ENCODE data around the gene LRP5. TPM values are rescaled to one million over a fixed set of nuclear protein-coding genes. Genes with fewer than 3 reads are reported as not detected.
"Not testable (repeated sequence)": the region's sequence is repeated elsewhere in the genome, so short reads cannot be mapped to it uniquely, and the experiment has no call there.

Gene LRP5
- total RNA-seq, 1 donor = 3.3 TPM

DNA sequence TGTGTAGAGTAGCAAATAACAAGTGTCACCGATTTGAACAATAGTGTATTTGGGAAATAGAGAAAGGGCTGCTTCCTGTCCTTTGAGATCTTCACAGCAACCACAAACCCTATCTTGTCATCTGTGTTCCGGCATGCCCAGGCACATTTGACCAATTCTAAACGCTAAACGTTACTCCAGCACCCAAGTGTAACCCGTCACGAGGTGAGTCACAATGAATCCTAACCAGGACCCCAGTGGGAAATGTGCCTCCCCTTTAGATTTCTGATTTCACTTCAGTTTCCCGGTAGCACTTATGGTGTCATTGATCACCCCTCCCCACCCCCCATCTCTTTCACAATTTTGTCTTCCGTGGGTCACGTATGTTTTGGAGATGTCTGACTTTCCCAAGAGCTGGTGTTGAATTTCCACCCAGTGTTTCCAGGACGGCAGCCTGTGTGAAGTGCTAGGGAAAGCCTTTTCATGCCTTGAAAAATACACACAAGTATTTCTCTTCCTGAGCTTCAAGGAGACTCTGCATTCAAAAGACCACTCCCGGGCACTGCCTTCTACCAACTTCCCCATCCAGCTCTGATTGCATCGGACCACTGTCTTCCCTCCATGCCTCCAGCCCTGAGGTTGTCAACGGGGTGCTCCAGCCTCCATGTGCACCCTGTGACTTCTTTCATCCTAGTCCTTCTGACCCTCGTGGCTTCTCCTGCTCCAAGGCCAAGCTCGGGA lies 30.1 kb upstream of the LRP5 start:
- no peak for DNase-seq (ENCODE audit: low read depth)
- TF ChIP-seq, protein P1, sequence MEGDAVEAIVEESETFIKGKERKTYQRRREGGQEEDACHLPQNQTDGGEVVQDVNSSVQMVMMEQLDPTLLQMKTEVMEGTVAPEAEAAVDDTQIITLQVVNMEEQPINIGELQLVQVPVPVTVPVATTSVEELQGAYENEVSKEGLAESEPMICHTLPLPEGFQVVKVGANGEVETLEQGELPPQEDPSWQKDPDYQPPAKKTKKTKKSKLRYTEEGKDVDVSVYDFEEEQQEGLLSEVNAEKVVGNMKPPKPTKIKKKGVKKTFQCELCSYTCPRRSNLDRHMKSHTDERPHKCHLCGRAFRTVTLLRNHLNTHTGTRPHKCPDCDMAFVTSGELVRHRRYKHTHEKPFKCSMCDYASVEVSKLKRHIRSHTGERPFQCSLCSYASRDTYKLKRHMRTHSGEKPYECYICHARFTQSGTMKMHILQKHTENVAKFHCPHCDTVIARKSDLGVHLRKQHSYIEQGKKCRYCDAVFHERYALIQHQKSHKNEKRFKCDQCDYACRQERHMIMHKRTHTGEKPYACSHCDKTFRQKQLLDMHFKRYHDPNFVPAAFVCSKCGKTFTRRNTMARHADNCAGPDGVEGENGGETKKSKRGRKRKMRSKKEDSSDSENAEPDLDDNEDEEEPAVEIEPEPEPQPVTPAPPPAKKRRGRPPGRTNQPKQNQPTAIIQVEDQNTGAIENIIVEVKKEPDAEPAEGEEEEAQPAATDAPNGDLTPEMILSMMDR (IDR thresholded peaks at IDR 0.05; ENCODE audit: insufficient read depth, low read length) = no peak
- no peak overlapping the region for H3K4me3 ChIP-seq (ENCODE audit: low read depth, low read length)

DNA sequence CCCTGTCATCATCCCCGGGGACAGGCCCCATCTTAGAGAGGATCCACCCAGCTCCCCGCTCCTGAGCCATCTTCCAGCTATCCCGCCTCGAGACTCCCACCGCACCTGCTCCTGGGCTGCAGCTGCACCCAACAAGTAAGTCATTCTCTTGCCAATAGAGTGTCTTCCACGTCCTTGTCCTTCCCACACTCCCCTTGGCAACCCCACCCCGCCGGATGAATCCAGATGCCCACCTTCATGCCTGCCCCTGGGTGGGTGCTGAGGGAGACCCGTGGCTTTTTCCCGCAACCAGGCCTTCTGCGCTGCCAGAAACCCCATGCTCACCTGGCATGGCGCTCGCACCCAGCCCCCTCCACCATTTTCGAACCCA lies 29.5 kb upstream of the LRP5 start:
- no peak for DNase-seq (ENCODE audit: low read depth)

DNA sequence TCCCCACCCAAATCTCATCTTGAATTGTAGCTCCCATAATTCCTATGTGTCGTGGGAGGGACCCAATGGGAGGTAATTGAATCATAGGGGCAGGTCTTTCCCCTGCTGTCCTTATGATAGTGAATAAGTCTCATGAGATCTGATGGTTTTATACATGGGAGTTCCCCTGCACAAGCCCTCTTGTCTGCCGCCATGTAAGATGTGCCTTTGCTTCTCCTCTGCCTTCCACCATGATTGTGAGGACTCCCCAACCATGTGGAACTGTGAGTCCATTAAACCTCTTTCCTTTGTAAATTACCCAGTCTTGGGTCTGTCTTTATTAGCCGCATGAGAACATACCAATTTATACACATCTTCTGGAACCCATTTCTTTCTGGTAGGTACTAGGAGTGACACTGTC lies 27.8 kb upstream of the LRP5 start:
- not testable (repeated sequence) for H3K4me3 ChIP-seq (ENCODE audit: low read depth, low read length); DNase-seq (ENCODE audit: low read depth)

More for the DNA sequence above, 29.5 kb upstream of the LRP5 start:
- TF ChIP-seq, protein P1 (IDR thresholded peaks at IDR 0.05; ENCODE audit: insufficient read depth, low read length) = no peak
- H3K4me3 ChIP-seq (ENCODE audit: low read depth, low read length) = no peak overlapping the region

DNA sequence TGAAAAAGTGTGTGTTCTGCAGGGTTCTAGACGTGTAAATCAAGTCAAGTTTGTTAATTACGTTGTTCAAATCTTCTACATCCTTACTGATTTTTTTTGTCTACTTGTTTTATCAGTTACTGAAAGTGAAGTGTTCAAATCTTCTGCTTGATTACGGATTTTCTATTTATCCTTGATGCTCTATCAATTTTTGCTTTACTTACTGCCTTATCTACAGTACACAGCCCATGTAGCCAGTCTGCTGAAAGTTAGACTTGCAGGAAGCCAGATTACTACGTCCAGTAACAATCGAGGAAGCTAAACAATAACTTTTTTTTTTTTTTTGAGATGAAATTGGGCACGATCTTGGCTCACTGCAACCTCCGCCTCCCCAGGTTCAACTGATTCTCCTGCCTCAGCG lies 25.0 kb upstream of the LRP5 start:
- TF ChIP-seq, protein P1 (IDR thresholded peaks at IDR 0.05; ENCODE audit: insufficient read depth, low read length) = no peak
- DNase-seq (ENCODE audit: low read depth) = no peak
- no peak overlapping the region for H3K4me3 ChIP-seq (ENCODE audit: low read depth, low read length)

DNA sequence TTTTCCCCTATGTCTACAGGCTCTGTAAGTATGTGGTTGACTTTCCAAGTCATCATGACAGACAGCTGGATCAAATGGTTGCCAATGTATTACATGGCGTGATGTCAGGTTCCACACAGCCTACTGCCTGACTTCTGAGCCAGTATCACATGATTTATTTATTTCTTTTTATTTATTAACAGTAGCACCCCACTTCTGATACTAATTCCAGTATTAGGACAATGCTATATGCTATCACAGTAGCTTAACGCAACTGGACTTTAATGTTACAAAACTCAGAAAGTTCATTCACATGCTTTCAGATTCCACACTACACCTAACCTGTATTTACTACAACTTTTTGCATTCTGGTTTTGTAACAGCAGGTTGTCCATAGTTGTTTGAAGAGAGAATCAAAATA lies 22.9 kb upstream of the LRP5 start:
- no peak overlapping the region for H3K4me3 ChIP-seq (ENCODE audit: low read depth, low read length)
- no peak for DNase-seq (ENCODE audit: low read depth)
- TF ChIP-seq, protein P1 (IDR thresholded peaks at IDR 0.05; ENCODE audit: insufficient read depth, low read length) = no peak

DNA sequence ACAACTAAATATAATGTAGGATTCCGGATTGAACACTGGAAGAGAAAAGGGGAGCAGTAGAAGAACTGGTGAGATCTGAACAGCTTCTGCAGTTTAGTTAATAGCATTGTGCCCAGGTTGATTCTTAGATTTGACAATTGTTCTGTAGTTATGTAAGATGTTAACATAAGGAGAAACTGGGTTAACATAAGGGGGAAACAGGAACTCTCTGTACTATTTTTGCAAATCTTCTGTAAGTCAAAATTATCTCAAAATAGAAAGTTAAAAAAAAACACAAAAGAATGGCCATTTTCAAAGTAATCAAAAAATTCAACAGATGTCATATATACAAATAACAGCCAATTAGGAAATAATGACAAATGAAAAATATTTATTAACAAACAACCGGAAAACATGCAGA lies 18.7 kb upstream of the LRP5 start:
- H3K4me3 ChIP-seq (ENCODE audit: low read depth, low read length) = no peak overlapping the region
- TF ChIP-seq, protein P1 (IDR thresholded peaks at IDR 0.05; ENCODE audit: insufficient read depth, low read length) = no peak
- no peak for DNase-seq (ENCODE audit: low read depth)

DNA sequence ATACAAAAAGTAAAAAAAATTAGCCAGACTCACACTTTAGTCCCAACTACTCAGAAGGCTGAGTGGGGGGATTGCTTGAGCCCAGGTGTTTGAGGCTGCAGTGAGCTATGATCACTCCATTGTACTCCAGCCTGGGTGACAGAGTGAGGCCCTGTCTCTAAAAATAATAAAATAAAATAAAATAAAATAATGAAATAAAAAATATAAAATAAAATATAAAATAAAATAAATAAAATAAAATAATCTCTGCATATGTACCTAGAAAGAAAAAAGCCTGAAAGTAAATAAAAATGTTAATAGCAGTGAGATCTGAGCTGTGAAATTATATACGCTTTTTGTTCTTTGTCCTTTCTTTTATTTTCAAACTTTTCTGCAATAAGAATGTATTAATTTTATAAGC lies 17.1 kb upstream of the LRP5 start:
- TF ChIP-seq, protein P1 (IDR thresholded peaks at IDR 0.05; ENCODE audit: insufficient read depth, low read length) = no peak
- no peak for DNase-seq (ENCODE audit: low read depth)
- no peak overlapping the region for H3K4me3 ChIP-seq (ENCODE audit: low read depth, low read length)

All from fibroblast of the aortic adventitia (primary cell).